ENCODE measurements around the gene CFAP119.

GRCh38 chr16:30750201-30750600, 11.7 kb downstream of the CFAP119 start:
- TF ChIP-seq POLR2AphosphoS5 (IDR thresholded peaks at IDR 0.05) = no peak
- TF ChIP-seq CTCF (IDR thresholded peaks at IDR 0.05) = no peak
- no peak for TF ChIP-seq POLR2A (IDR thresholded peaks at IDR 0.05)
- TF ChIP-seq EP300 (IDR thresholded peaks at IDR 0.05) = no peak

Data from sigmoid colon (tissue), 4 donors.